ENCODE measurements around the gene IQSEC3. TPM values are rescaled to one million over a fixed set of nuclear protein-coding genes. Genes with fewer than 3 reads are reported as not detected.
"Not testable (repeated sequence)": the region's sequence is repeated elsewhere in the genome, so short reads cannot be mapped to it uniquely, and the experiment has no call there.

Gene IQSEC3
- total RNA-seq, 2 donors from 2014 or later: 3.2 to 3.6 TPM

DNA sequence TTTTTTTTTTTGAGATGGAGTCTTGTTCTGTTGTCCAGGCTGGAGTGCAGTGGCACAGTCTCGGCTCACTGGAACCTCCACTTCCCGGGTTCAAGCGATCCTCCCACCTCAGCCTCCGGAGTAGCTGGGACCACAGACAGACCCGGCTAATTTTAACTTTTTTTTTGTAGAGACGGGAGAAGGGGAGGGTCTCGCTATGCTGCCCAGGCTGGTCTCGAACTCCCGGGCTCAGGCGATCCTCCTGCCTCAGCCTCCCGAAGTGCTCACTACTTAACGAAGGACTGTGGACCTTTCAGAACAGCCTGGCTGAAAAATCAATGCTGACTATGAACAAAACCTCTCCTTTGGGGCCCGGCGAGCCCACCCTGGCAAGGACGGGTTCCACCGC, 136.5 kb downstream of the IQSEC3 start:
- no peak for DNase-seq (ENCODE audit: low spot score)
- intact Hi-C loops (cut with DNase I): no loop called here

DNA sequence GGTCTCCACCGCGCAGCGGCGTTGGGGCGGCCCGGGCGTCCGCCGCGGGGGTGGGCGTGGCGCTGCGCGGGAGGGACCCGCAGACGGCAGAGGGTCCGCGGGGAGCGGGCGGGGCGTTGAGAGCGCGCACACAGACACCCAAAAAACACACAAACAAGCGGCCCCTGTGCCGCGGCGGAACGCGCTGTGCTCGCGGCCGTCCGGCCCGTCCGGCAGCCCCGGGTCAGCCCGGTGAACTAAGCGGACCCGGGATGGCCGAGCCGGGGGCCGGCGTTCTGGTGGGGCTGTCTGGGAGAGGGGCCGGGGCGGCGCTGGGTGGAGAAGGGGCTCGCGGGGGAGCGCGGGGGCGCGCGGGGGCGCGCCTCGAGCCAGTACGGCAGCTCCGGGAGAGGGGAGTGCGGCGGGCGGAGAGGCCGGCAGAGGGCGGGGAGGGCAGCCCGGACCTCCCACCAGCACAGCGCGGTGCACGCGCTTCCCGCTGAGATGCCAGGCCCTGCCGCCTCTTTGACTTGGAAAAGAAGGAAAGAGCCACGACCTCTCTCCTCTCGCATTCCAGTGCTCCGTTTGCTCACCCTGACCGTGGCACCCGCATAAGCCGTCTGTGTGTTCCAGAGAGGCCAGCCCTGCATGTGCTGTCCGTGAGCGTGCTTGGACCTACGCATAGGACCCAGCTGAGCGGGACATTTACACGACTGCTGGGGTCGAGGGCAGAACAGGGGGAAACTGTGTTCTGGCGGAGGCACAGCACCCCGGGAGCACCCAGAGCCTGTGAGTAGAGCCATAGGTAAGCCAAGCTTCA, 137.1 kb downstream of the IQSEC3 start:
- DNase-seq (ENCODE audit: low spot score): no peak
- intact Hi-C loops (cut with DNase I): no loop called here

DNA sequence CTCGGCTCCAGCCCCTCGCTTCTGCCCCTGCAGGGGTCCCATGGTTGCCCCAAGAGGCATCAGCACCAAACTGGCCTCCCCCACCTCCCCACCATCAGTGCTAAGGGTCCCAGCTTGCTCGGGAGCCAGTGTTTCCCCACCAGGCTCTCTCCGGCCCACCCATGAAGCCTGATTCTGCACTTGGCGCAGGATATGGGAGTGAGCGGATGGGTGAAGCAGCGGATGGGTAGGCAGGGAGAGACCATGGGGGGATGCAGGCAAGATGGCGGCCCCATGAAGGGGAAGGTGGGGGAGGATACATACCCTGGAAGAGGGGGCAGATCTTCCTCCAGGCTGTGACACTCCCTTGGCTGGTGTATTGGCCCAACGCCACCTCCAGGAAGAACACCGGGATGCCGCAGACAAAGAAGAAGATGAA, 137.7 kb downstream of the IQSEC3 start:
- intact Hi-C loops (cut with DNase I): no loop called here
- DNase-seq (ENCODE audit: low spot score): no peak

DNA sequence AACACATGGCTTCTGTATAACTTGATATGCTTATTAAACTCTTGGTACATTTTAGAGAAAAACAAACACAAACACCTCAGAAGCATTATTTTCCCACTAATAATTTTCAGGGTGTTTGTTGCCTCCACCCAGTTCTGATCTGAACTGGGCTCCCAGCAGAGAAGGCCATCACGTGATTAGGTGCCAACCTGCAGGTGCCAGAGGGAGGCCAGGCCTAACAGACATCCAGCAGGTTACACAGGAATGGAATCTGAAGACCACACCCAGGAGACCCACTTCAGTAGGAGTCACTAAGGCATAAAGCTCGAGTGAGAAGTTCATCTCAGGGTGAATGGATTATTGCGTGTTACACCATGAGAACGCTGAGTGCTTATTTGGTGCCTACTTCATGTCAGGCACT, 138.5 kb downstream of the IQSEC3 start:
- DNase-seq (ENCODE audit: low spot score): no peak
- intact Hi-C loops (cut with DNase I): no loop called here

DNA sequence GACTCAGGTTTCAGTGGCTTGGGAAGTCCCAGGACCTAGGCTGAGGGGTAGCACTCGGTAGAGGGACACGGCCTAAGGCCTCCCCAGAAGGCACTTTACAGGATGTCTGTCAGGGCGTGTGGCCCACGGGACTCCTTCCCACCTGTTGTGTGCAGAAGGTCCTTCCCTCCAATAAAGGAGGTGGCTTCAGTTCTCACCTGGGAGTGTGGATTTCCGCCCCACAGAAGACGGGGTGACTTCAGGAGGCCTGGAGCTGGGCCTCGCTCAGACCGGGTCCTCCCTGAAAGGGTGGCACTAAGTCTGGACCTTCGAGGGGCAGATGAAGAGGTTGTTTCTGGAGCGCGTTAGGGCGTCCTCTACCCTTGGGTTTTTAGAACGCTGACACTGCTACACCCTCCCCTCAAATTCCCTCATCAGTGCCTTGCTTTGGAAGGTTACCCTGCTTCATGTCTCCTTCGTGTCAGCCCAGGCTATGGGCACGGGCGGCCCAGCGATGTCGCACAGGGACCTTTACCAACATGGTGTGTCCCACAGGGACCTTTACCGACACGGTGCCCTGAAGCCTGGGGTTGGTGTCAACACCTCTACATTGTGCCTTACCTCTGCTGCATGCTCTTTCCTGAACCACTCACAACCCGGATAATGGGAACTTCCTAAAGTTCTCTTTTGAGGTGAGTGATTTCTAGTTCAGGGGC, 140.3 kb downstream of the IQSEC3 start:
- DNase-seq (ENCODE audit: low spot score): no peak

DNA sequence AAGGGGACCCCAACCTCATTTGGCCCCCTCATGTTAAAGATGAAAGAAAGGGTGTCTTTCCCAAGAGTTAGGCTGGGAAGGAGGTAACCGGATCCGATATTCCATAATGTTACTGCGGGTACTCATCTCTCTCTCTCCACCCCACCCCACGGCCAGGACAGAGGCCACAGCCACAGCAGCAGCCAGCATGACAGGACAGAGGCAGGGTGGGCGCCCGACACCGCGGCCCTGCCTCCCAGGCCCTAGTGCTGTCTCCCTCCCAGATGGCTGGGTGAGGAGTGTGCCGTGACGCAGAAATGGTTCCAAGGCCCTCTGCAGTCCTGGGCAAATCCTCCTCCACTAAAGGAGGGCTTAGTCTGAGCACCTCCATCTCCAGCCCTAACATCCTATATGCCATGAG, 141.2 kb downstream of the IQSEC3 start:
- DNase-seq (ENCODE audit: low spot score): no peak
- intact Hi-C loops (cut with DNase I): no loop called here

More for the DNA sequence above, 140.3 kb downstream of the IQSEC3 start:
- intact Hi-C loops (cut with DNase I): no loop called here

DNA sequence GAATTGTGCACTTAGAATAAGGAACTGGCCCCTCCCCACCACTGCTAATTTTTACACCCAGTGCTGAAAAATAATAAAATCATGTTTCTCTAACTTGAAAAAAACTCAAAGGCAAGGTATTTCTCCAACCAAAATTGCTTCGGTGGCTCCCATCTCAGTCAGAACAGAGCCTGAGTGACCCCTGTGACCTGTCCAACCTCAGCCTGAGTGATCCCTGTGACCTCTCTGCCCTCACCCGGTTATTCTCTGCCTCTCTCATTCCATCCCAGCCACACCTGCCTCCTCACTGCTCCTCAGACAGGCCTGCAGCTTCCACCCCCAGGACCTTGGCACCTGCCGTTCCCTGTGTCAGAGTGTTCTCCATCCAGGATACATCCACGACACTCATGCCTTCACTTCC, 142.2 kb downstream of the IQSEC3 start:
- DNase-seq (ENCODE audit: low spot score): no peak
- intact Hi-C loops (cut with DNase I): no loop called here

DNA sequence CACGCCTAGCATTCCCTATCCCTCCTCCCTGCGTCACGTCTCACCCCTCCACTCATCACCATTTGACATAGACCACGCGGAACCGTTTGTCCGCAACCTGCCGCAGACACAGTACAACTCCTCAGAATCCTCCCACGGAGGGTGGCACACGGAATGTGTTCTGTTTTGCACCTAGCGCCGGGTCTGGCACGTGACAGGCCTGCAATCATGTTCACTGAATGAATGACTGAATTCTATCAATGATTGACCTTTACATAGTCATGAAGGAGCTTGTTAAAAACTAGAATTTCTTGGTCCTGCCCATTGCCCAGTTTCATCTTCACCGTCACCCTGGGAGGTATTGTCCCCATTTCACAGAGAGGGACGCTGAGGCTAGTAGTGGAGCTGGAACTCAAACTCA, 142.7 kb downstream of the IQSEC3 start:
- intact Hi-C loops (cut with DNase I): no loop called here
- no peak for DNase-seq (ENCODE audit: low spot score)

DNA sequence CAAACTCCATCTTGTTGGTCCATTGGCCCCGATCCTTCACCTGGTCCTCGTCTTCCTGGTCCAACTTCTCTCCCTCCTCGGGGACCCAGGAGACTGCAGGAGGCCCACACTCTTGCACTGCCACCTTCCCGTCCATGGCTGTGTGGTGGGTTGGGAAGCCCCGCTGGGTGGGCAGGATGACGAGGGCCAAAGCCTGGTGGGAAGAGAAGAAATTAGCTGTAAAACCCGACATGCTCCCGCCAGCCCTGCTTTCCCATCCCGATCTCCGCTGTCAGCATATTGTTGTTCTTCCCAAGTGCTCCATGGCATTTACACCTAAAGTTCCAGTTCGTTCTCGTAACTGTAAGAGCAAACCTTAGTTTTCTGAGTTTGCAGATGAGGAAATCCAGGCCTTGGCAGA, 143.3 kb downstream of the IQSEC3 start:
- no peak for DNase-seq (ENCODE audit: low spot score)
- intact Hi-C loops (cut with DNase I): no loop called here

DNA sequence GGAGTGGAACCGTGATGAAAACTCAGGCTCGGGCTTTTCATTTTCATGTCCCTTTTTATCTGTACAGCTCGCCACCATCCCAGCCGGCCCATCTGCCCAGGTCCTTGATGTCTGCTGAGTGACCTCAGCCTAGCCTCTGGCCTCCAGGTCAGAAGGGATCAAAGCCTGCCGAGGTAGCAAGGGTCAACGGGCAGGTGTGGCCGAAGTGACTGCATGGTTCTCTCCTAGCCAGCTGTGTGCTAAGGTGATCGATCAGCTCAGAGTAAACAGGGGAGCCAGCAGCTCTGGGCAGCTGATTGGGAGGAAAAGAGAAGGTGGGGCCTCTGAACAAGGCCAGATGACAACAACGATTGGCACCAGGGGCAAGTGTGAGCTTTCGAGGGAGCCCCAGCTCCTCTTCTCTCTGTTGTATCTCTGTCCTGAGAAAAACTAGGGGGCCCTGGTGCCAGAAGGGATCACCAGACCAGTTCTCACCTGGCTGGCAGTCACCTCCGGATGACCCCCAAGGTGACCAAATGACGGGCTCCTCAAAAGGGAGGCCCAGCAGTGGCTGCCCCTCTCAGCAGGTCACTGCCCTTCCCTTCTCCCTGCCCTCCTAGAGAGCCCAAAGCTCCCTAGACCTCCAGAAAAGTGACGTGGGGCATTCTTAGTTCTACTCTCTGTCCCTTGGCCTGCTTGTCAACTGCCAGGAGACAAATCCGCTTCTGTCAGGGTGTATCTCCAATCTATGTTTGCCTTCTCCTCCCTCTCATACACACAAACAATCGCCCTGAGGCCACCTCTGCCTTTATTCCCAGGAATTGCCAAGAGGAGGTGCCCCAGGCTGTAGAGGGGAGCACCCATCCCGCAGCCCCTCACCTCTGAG, 143.9 kb downstream of the IQSEC3 start:
- intact Hi-C loops (cut with DNase I): no loop called here
- no peak for DNase-seq (ENCODE audit: low spot score)

DNA sequence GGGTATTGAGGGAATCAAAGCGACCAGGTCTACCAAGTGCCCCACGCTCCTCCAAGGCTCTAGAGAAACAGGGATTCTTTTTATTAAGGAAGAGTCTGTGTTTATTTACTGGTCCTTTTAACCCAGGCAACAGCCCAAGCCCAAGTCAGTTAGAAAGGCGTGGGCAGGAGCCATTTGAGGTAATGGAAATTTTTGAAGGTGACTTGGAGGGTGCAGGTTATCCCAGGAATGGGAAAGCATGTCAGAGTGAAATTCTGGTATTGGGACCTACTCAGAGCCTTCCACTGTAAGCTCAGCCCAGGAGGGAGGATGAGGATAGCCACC, 144.5 kb downstream of the IQSEC3 start:
- DNase-seq (ENCODE audit: low spot score): no peak
- intact Hi-C loops (cut with DNase I): no loop called here

DNA sequence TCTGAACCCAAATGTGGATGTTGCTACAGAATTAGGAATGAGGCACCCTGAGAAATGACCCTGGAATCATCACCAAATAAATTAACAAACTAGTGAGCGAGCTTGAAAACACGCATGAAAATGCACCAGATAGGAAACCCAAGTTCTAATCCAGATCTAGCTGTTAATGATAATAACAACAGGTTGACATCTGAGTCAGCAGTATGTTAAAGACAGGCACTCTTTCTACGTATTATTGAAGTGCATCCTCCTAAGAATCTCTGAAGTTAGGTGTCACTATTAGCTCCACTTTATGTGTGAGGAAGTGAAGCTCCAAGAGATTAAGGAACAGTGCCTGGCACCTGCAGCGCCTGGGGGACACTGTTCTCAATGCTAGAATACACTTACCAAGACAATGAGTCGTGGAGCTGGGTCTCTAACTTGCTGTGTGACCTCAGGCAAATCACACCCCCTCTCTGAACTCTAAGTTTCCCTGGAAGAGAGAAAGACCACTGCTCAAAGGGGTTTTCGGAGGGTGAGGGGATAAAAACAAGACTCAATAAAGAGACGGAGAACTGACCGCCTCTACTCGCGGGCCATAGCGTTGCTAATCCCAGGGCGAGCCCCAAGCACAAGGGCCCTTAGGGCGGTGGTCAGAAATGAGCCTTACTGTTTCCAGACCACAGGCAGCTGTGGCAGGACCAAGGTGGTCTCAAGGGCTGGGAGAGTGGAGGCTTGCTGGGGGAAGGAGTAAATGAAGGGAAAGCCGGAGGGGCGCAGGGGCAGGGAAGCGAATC, 145.3 kb downstream of the IQSEC3 start:
- intact Hi-C loops (cut with DNase I): no loop called here
- DNase-seq (ENCODE audit: low spot score): no peak

DNA sequence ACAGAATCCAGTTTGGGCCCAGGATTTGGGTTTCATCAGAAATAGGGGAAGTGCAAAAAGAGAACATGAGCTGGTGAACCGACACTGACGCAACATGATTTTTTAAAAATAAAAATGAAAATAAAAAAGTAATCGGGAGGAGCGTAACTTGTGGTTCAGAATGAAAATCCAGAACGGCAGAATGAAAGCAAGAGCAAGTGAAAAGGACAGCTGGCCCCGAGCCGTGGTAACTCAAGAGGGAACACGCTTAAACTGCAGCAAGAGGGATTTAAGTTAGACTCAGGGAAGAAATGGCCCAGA, 145.8 kb downstream of the IQSEC3 start:
- DNase-seq (ENCODE audit: low spot score): no peak
- intact Hi-C loops (cut with DNase I): no loop called here

DNA sequence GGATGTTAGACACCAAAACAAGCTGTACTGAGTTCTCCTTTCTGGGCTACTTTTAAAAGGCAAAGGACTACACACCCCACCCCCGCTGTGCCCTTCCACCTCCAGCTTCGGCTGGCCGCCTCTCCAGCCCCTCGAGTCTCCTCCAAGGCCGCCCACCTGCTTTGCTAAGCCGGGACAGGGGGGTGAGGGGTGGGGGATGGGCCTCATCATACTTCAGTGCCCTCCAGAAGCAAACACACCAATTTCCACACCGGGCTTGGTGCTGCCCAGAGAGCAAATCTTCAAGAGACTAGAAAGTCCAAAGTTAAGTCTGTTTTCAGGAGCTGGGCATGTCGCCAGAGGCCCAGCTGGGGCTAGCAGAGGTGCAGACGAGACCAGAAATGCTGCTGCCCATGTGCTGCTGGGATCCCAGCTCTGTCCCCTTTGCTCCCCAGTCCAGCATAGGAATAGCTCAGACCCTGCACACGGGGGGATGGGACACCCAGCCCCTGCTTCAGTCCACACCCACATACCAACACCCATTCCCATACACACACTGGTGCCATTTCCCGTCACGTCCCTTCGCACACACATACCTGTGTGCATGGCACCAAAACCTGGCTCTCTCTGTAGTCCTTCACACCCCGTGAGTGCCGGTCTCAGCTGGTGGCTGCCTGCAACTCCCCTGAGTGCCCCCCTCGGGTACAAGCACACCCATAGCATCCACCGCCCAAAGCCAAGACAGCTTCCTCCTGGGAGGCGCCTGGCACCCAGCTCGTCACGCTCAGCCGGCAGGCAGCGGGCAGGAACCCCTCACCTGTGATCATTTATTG, 146.4 kb downstream of the IQSEC3 start:
- DNase-seq (ENCODE audit: low spot score): no peak
- intact Hi-C loops (cut with DNase I): no loop called here

DNA sequence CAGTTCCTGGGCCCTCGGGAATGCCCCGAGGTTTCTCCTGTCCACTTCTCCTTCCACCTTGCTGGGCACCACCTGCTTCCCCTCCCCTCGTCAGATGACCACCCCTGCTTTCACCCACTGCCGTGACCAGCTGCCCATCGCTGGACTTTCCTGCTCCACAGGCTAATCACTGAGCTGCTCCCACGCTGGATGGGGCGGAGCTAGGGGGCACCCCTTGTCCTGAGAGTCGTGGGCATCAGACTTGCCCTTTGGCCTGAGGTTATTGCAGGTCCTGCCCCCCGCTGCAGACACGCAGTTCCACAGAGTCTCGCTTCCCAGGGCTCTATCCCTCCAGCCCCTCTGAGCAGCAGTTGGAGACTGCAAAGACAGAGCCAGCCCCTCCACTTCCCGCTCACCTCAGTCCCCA, 147.0 kb downstream of the IQSEC3 start:
- no peak for DNase-seq (ENCODE audit: low spot score)
- intact Hi-C loops (cut with DNase I): no loop called here

DNA sequence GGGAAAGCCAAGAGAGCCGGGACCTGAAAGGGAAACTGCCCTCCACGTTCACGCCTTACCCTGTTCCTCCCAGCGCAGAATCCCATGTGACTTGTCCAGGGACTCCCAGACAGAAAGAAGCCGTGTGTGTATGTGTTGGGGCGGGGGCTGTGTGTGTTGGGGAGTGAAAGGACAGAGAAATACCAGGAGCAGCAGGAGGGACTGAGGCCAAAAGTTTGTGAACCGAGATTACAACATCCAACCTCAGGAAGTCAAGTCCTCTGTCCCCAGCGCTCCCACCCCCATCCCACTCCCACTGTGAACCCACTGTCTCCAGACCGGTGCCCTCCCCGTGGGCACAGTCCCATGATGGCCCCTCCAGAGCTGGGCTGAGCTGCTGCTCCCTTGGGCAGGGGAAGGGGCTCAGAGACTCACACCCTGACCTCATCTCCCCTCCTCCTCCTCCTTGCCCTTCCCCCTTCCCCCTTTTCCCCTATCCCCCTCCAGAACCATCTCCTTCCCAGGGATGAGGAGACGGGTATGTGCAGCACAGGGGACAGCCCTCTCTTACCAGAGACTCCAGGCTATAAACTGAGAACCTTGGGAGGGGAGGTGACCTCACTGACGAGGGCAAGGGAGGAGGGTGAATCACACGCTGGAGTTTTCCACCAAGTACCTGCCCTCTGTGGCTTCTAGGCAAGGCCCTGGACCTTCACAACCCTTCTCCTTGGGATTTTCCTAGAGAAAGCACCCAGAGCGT, 147.6 kb downstream of the IQSEC3 start, which contains the start of gene SLC6A12:
Gene SLC6A12 (minus strand): TSS at position 155 of the 739 bp plus-strand sequence. CDS start 4,171 bp downstream, outside the sequence.
- intact Hi-C loops (cut with DNase I): no loop called here
- no peak for DNase-seq (ENCODE audit: low spot score)

DNA sequence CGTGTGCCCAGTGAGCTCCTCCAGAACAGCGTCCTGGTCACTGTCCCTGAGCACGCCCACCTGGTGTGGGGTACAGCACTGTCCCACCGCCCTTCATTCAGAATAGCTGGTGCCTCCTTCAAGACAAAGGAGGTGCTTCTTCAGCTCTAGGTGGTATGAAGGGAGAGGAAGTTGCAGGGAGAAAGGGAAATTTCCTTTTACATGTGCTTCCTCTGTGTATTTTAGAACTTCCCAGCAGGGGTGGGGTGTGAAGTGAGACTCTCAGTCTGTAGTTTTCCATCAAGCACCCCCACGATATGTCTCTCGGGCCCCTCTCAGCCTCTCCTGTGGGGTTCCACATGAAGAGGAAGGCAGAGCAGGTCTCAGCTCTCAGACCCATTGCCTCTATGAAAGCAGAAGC, 148.5 kb downstream of the IQSEC3 start:
- DNase-seq (ENCODE audit: low spot score): no peak
- intact Hi-C loops (cut with DNase I): no loop called here

DNA sequence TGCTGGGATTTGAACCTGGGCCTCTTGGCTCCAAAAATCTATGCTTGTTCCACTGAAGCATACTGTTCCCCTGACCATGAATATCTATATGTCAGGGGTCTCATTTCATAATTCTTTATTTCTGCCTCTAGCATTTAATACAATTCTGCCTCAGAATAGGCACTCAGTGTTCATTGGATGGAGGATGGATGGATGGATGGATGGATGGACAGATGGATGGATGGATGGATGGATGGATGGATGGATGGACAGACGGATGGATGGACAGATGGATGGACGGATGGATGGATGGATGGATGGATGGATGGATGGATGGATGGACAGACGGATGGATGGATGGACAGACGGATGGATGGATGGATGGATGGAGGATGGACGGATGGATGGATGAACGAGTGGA, 150.5 kb downstream of the IQSEC3 start:
- intact Hi-C loops (cut with DNase I); DNase-seq (ENCODE audit: low spot score): not testable (repeated sequence)

Measured in posterior vena cava (tissue), 2 donors.